ENCODE data around the gene SLC45A1.

Gene SLC45A1

GRCh38 chr1:8293641-8294169 lies 24.2 kb upstream of the SLC45A1 start:
- Mint-ChIP-seq H3K4me3 (no peak overlapping the region), H3K36me3 (ENCODE audit: insufficient read depth) (no peaks in the 10 kb centered on the region), H3K9me3 (no peaks in the 10 kb centered on the region), H3K27me3 (peaks cover 3 to 17% of the 10 kb centered on the region in 2 donors), H3K27ac (no peak overlapping the region), H3K4me1 (ENCODE audit: low read depth in 2 of 2) (no peaks in the 10 kb centered on the region)
- ATAC-seq (replicated peaks) (no peak), DNase-seq (no peak)

- no peak for ATAC-seq (replicated peaks)
- no peaks in the 10 kb centered on the region for H3K4me1 Mint-ChIP-seq (ENCODE audit: low read depth in 2 of 2)
- H3K27me3 Mint-ChIP-seq = peaks cover 6 to 17% of the 10 kb centered on the region in 2 donors
- no peaks in the 10 kb centered on the region for H3K9me3 Mint-ChIP-seq
- H3K36me3 Mint-ChIP-seq (ENCODE audit: insufficient read depth) = no peaks in the 10 kb centered on the region
- H3K4me3 Mint-ChIP-seq = no peak overlapping the region
- no peak for DNase-seq
- peak overlapping the region in 1 of 2 donors; percentile 73 for H3K27ac Mint-ChIP-seq
Measured at GRCh38 chr1:8294170-8294697, 23.7 kb upstream of the SLC45A1 start.

- DNase-seq (no peak), ATAC-seq (replicated peaks) (no peak)
- Mint-ChIP-seq H3K9me3 (no peaks in the 10 kb centered on the region), H3K4me1 (ENCODE audit: low read depth in 2 of 2) (no peaks in the 10 kb centered on the region), H3K36me3 (ENCODE audit: insufficient read depth) (no peaks in the 10 kb centered on the region), H3K4me3 (no peak overlapping the region), H3K27me3 (peaks cover 6 to 23% of the 10 kb centered on the region in 2 donors), H3K27ac (no peak overlapping the region)
Measured at GRCh38 chr1:8297245-8297644, 20.7 kb upstream of the SLC45A1 start.

GRCh38 chr1:8299963-8300362 lies 18.0 kb upstream of the SLC45A1 start:
- H3K27me3 Mint-ChIP-seq = peaks cover 6 to 28% of the 10 kb centered on the region in 2 donors
- no peak overlapping the region for H3K27ac Mint-ChIP-seq
- H3K9me3 Mint-ChIP-seq = no peaks in the 10 kb centered on the region
- H3K4me3 Mint-ChIP-seq = no peak overlapping the region
- no peak for DNase-seq
- no peaks in the 10 kb centered on the region for H3K36me3 Mint-ChIP-seq (ENCODE audit: insufficient read depth)
- no peak for ATAC-seq (replicated peaks)
- no peaks in the 10 kb centered on the region for H3K4me1 Mint-ChIP-seq (ENCODE audit: low read depth in 2 of 2)

- H3K9me3 Mint-ChIP-seq = no peaks in the 10 kb centered on the region
- DNase-seq = no peak
- no peak overlapping the region for H3K27ac Mint-ChIP-seq
- no peaks in the 10 kb centered on the region for H3K4me1 Mint-ChIP-seq (ENCODE audit: low read depth in 2 of 2)
- no peaks in the 10 kb centered on the region for H3K36me3 Mint-ChIP-seq (ENCODE audit: insufficient read depth)
- H3K27me3 Mint-ChIP-seq = peaks cover 6 to 19% of the 10 kb centered on the region in 2 donors
- no peak for ATAC-seq (replicated peaks)
- no peak overlapping the region for H3K4me3 Mint-ChIP-seq
Measured at GRCh38 chr1:8302081-8302956, 15.6 kb upstream of the SLC45A1 start.

GRCh38 chr1:8303141-8303540 lies 14.8 kb upstream of the SLC45A1 start:
- Mint-ChIP-seq H3K27ac (no peak overlapping the region), H3K4me1 (ENCODE audit: low read depth in 2 of 2) (no peaks in the 10 kb centered on the region), H3K36me3 (ENCODE audit: insufficient read depth) (no peaks in the 10 kb centered on the region), H3K9me3 (no peaks in the 10 kb centered on the region), H3K27me3 (peaks cover 6 to 19% of the 10 kb centered on the region in 2 donors), H3K4me3 (no peak overlapping the region)
- no peak for DNase-seq
- ATAC-seq (replicated peaks) = no peak

GRCh38 chr1:8303876-8304275 lies 14.0 kb upstream of the SLC45A1 start:
- Mint-ChIP-seq H3K27me3 (peaks cover 2 to 19% of the 10 kb centered on the region in 2 donors), H3K27ac (no peak overlapping the region), H3K4me1 (ENCODE audit: low read depth in 2 of 2) (no peaks in the 10 kb centered on the region), H3K9me3 (no peaks in the 10 kb centered on the region), H3K36me3 (ENCODE audit: insufficient read depth) (no peaks in the 10 kb centered on the region), H3K4me3 (no peak overlapping the region)
- DNase-seq = no peak
- ATAC-seq (replicated peaks) = no peak

- H3K36me3 Mint-ChIP-seq (ENCODE audit: insufficient read depth) = no peaks in the 10 kb centered on the region
- ATAC-seq (replicated peaks) = no peak
- peaks cover 0 to 9% of the 10 kb centered on the region in 2 donors for H3K27me3 Mint-ChIP-seq
- H3K9me3 Mint-ChIP-seq = no peaks in the 10 kb centered on the region
- H3K27ac Mint-ChIP-seq = no peak overlapping the region
- DNase-seq = no peak
- no peaks in the 10 kb centered on the region for H3K4me1 Mint-ChIP-seq (ENCODE audit: low read depth in 2 of 2)
- H3K4me3 Mint-ChIP-seq = no peak overlapping the region
Measured at GRCh38 chr1:8307628-8308027, 10.3 kb upstream of the SLC45A1 start.

GRCh38 chr1:8311068-8311718 lies 6.7 kb upstream of the SLC45A1 start:
- Mint-ChIP-seq H3K27ac (no peak overlapping the region), H3K9me3 (no peaks in the 10 kb centered on the region), H3K4me3 (no peak overlapping the region), H3K4me1 (ENCODE audit: low read depth in 2 of 2) (peaks cover 12 to 13% of the 10 kb centered on the region in 2 donors), H3K36me3 (ENCODE audit: insufficient read depth) (no peaks in the 10 kb centered on the region), H3K27me3 (peaks cover 12 to 29% of the 10 kb centered on the region in 2 donors)
- ATAC-seq (replicated peaks) (no peak), DNase-seq (no peak)

GRCh38 chr1:8312235-8313218 lies 5.4 kb upstream of the SLC45A1 start:
- no peak overlapping the region for H3K4me3 Mint-ChIP-seq
- no peaks in the 10 kb centered on the region for H3K9me3 Mint-ChIP-seq
- ATAC-seq (replicated peaks) = no peak
- H3K27me3 Mint-ChIP-seq = peaks cover 20 to 39% of the 10 kb centered on the region in 2 donors
- no peaks in the 10 kb centered on the region for H3K36me3 Mint-ChIP-seq (ENCODE audit: insufficient read depth)
- H3K27ac Mint-ChIP-seq = no peak overlapping the region
- peaks cover 13 to 16% of the 10 kb centered on the region in 2 donors for H3K4me1 Mint-ChIP-seq (ENCODE audit: low read depth in 2 of 2)
- no peak for DNase-seq

GRCh38 chr1:8313231-8313630 lies 4.7 kb upstream of the SLC45A1 start:
- Mint-ChIP-seq H3K36me3 (ENCODE audit: insufficient read depth) (no peaks in the 10 kb centered on the region), H3K4me3 (no peak overlapping the region), H3K27me3 (peaks cover 20 to 39% of the 10 kb centered on the region in 2 donors), H3K27ac (no peak overlapping the region), H3K9me3 (no peaks in the 10 kb centered on the region), H3K4me1 (ENCODE audit: low read depth in 2 of 2) (peaks cover 15 to 18% of the 10 kb centered on the region in 2 donors)
- DNase-seq (no peak), ATAC-seq (replicated peaks) (no peak)

GRCh38 chr1:8314346-8315280 lies 3.3 kb upstream of the SLC45A1 start:
- peaks cover 20 to 39% of the 10 kb centered on the region in 2 donors for H3K27me3 Mint-ChIP-seq
- H3K4me1 Mint-ChIP-seq (ENCODE audit: low read depth in 2 of 2) = peaks cover 15 to 23% of the 10 kb centered on the region in 2 donors
- no peaks in the 10 kb centered on the region for H3K36me3 Mint-ChIP-seq (ENCODE audit: insufficient read depth)
- H3K27ac Mint-ChIP-seq = no peak overlapping the region
- no peaks in the 10 kb centered on the region for H3K9me3 Mint-ChIP-seq
- ATAC-seq (replicated peaks) (no peak), DNase-seq (peak; percentile 20 to 45 (median 34))
- no peak overlapping the region for H3K4me3 Mint-ChIP-seq

All from effector memory CD8-positive, alpha-beta T cell (primary cell).